Retinal pigment epithelial cell (primary cell): ENCODE measurements around the gene PARD3.

ENCODE experiments used
- DNase-seq: peaks from one replicate; pipeline ENCODE4 v3.0.0-alpha.2; 2010; ENCODE audit warnings: low read depth
- H3K4me3 ChIP-seq: 2 replicates; pipeline ENCODE4 v1.5.1; 2011; ENCODE audit warnings: mild to moderate bottlenecking, low read length, control low read depth, moderate library complexity
- CTCF ChIP-seq: conservative IDR thresholded peaks from 2 replicates; pipeline ENCODE4 v1.5.1; 2011; ENCODE audit warnings: low read depth, low read length, control low read depth, inconsistent platforms

Gene PARD3

GRCh38 chr10:34513636-34514035 lies 301.5 kb downstream of the PARD3 start:
- no peak overlapping the region for H3K4me3 ChIP-seq
- TF ChIP-seq CTCF: no peak

GRCh38 chr10:34507217-34507616 lies 307.9 kb downstream of the PARD3 start:
- TF ChIP-seq CTCF: no peak
- no peak overlapping the region for H3K4me3 ChIP-seq
- DNase-seq: no peak

More at GRCh38 chr10:34513636-34514035, 301.5 kb downstream of the PARD3 start:
- no peak for DNase-seq

- no peak overlapping the region for H3K4me3 ChIP-seq
- no peak for TF ChIP-seq CTCF
- no peak for DNase-seq
Measured at GRCh38 chr10:34506786-34507185, 308.3 kb downstream of the PARD3 start.

- no peak for DNase-seq
- TF ChIP-seq CTCF: no peak
- no peak overlapping the region for H3K4me3 ChIP-seq
Measured at GRCh38 chr10:34505338-34505737, 309.8 kb downstream of the PARD3 start.

- H3K4me3 ChIP-seq: no peak overlapping the region
- no peak for DNase-seq
- TF ChIP-seq CTCF: no peak
Measured at GRCh38 chr10:34504534-34504933, 310.6 kb downstream of the PARD3 start.

- H3K4me3 ChIP-seq: no peak overlapping the region
- TF ChIP-seq CTCF: no peak
- no peak for DNase-seq
Measured at GRCh38 chr10:34503704-34504103, 311.4 kb downstream of the PARD3 start.

GRCh38 chr10:34499612-34500279 lies 315.4 kb downstream of the PARD3 start:
- H3K4me3 ChIP-seq: no peak overlapping the region
- DNase-seq: no peak
- TF ChIP-seq CTCF: no peak
